LNCAP (cell line): ENCODE data around the gene SMCO1.

Source experiments
- CTCF ChIP-seq: fragments of 450-650 bp; IDR thresholded peaks from 2 replicates; pipeline ENCODE4 v1.5.1; 2017; ENCODE audit warnings: mild to moderate bottlenecking

SMCO1 gene

GRCh38 chr3:196514913-196515621 is at the start of gene SMCO1:
Gene SMCO1 (minus strand): TSS chr3:196515346. CDS start chr3:196515209, 137 bp downstream.
- no peak for TF ChIP-seq CTCF

- no peak for TF ChIP-seq CTCF
Observed at GRCh38 chr3:196563721-196564225, 48.6 kb upstream of the SMCO1 start.

GRCh38 chr3:196559826-196560225 is 44.7 kb upstream of the SMCO1 start:
- TF ChIP-seq CTCF: no peak

- TF ChIP-seq CTCF: no peak
Observed at GRCh38 chr3:196558476-196558875, 43.3 kb upstream of the SMCO1 start.

GRCh38 chr3:196557236-196557635 is 42.1 kb upstream of the SMCO1 start:
- TF ChIP-seq CTCF: no peak

GRCh38 chr3:196555295-196555694 is 40.1 kb upstream of the SMCO1 start:
- no peak for TF ChIP-seq CTCF

- TF ChIP-seq CTCF: no peak
Observed at GRCh38 chr3:196554205-196554604, 39.1 kb upstream of the SMCO1 start.

GRCh38 chr3:196553551-196553950 is 38.4 kb upstream of the SMCO1 start:
- no peak for TF ChIP-seq CTCF
